Skeletal muscle satellite cell (primary cell): ENCODE data around the gene USP19. TPM values are rescaled to one million over a fixed set of nuclear protein-coding genes. Genes with fewer than 3 reads are reported as not detected.

Experiments
- H3K27me3 ChIP-seq: 2 replicates; pipeline ENCODE4 v1.7.0; 2013; ENCODE audit warnings: low read length; ENCODE audit not compliant: control insufficient read depth, insufficient read depth
- H3K36me3 ChIP-seq: 2 replicates; pipeline ENCODE4 v1.7.0; 2013; ENCODE audit warnings: mild to moderate bottlenecking, control low read depth, low read length; ENCODE audit not compliant: insufficient read depth
- H3K4me1 ChIP-seq: 2 replicates; pipeline ENCODE4 v1.7.0; 2013; ENCODE audit warnings: low read length; ENCODE audit not compliant: control insufficient read depth, insufficient read depth
- H3K4me2 ChIP-seq: 2 replicates; pipeline ENCODE4 v1.7.0; 2013; ENCODE audit warnings: mild to moderate bottlenecking, low read length
- H3K4me3 ChIP-seq: 2 replicates; pipeline ENCODE4 v1.7.0; 2013; ENCODE audit warnings: low read length
- H3K9ac ChIP-seq: 2 replicates; pipeline ENCODE4 v1.7.0; 2013; ENCODE audit warnings: mild to moderate bottlenecking, low read depth, low read length, moderate library complexity
- H3K9me3 ChIP-seq: replicated peaks from 2 replicates; pipeline ENCODE4 v1.7.0; 2013; ENCODE audit warnings: mild to moderate bottlenecking, control low read depth, low read length
- small RNA-seq: library from RNA; depleted of rRNA; stranded (forward); fragments of <200 nt; gene quantifications from one replicate; pipeline ENCODE3, GENCODE V24; 2012

Gene USP19

GRCh38 chr3:49093853-49094767 lies 26.5 kb downstream of the USP19 start, which contains the start of gene QRICH1:
Gene QRICH1 (minus strand): TSS chr3:49094071. CDS start chr3:49077017, 17,054 bp downstream.
- peaks cover 19% of the 10 kb centered on the region for H3K36me3 ChIP-seq

GRCh38 chr3:49092938-49093852 lies 27.4 kb downstream of the USP19 start:
- no peaks in the 10 kb centered on the region for H3K27me3 ChIP-seq

More at GRCh38 chr3:49093853-49094767, 26.5 kb downstream of the USP19 start, which contains the start of gene QRICH1:
- H3K27me3 ChIP-seq = no peaks in the 10 kb centered on the region
- peak within 1 kb of the TSS; percentile 95 for H3K9ac ChIP-seq
- H3K4me1 ChIP-seq = peaks cover 20% of the 10 kb centered on the region
- H3K4me3 ChIP-seq = peak within 1 kb of the TSS; percentile 82
- peak within 1 kb of the TSS; percentile 86 for H3K4me2 ChIP-seq
- no peaks in the 10 kb centered on the region for H3K9me3 ChIP-seq

GRCh38 chr3:49081429-49081828 lies 39.2 kb downstream of the USP19 start:
- Histone ChIP-seq H3K4me3 (no peak overlapping the region), H3K27me3 (no peaks in the 10 kb centered on the region), H3K36me3 (peaks cover 18% of the 10 kb centered on the region), H3K9me3 (no peaks in the 10 kb centered on the region), H3K4me2 (no peak overlapping the region), H3K9ac (no peak overlapping the region), H3K4me1 (no peaks in the 10 kb centered on the region)

More at GRCh38 chr3:49092938-49093852, 27.4 kb downstream of the USP19 start:
- H3K36me3 ChIP-seq = peaks cover 10% of the 10 kb centered on the region
- H3K9me3 ChIP-seq = no peaks in the 10 kb centered on the region
- peak overlapping the region; percentile 84 for H3K4me2 ChIP-seq
- peak overlapping the region; percentile 82 for H3K4me3 ChIP-seq
- H3K4me1 ChIP-seq = peaks cover 20% of the 10 kb centered on the region
- H3K9ac ChIP-seq = peak overlapping the region; percentile 95

- Histone ChIP-seq H3K27me3 (no peaks in the 10 kb centered on the region), H3K36me3 (peaks cover 35% of the 10 kb centered on the region), H3K4me2 (no peak overlapping the region), H3K4me1 (no peaks in the 10 kb centered on the region), H3K9me3 (no peaks in the 10 kb centered on the region), H3K4me3 (no peak overlapping the region), H3K9ac (no peak overlapping the region)
Observed at GRCh38 chr3:49079270-49079669, 41.4 kb downstream of the USP19 start.

GRCh38 chr3:49076646-49077045 lies 44.0 kb downstream of the USP19 start:
- H3K4me3 ChIP-seq = no peak overlapping the region
- H3K4me2 ChIP-seq = no peak overlapping the region
- H3K9ac ChIP-seq = no peak overlapping the region
- no peaks in the 10 kb centered on the region for H3K4me1 ChIP-seq
- no peaks in the 10 kb centered on the region for H3K27me3 ChIP-seq
- H3K36me3 ChIP-seq = peaks cover 50% of the 10 kb centered on the region
- no peaks in the 10 kb centered on the region for H3K9me3 ChIP-seq

GRCh38 chr3:49076116-49076515 lies 44.5 kb downstream of the USP19 start:
- Histone ChIP-seq H3K4me2 (no peak overlapping the region), H3K4me3 (no peak overlapping the region), H3K9me3 (no peaks in the 10 kb centered on the region), H3K4me1 (no peaks in the 10 kb centered on the region), H3K27me3 (no peaks in the 10 kb centered on the region), H3K9ac (no peak overlapping the region), H3K36me3 (peaks cover 55% of the 10 kb centered on the region)

Small RNAs within 50 kb of the gene (small RNA-seq; reads per million reads assigned to genes)
- not detected for gene RN7SL182P
